Mesodermal cell (in vitro differentiated cells): ENCODE data around the gene SNX17.
A peak's percentile ranks its signal among the peaks of the same experiment; 100 is the strongest.
"Not testable (repeated sequence)": the region's sequence is repeated elsewhere in the genome, so short reads cannot be mapped to it uniquely, and the experiment has no call there.

Source experiments
- H3K27ac ChIP-seq: 2 replicates; pipeline ENCODE4 v1.7.0; 2013; ENCODE audit warnings: mild to moderate bottlenecking, low read depth, low read length, moderate library complexity; ENCODE audit not compliant: severe bottlenecking
- H3K36me3 ChIP-seq: 2 replicates; pipeline ENCODE4 v1.7.1; 2013; ENCODE audit warnings: mild to moderate bottlenecking, low read length, moderate library complexity; ENCODE audit not compliant: control insufficient read depth, insufficient read depth
- H3K4me1 ChIP-seq: one replicate; pipeline ENCODE4 v1.7.1; 2013; ENCODE audit warnings: mild to moderate bottlenecking, low read length; ENCODE audit not compliant: insufficient read depth, control insufficient read depth, poor library complexity, severe bottlenecking
- H3K4me3 ChIP-seq: 2 replicates; pipeline ENCODE4 v1.7.0; 2013; ENCODE audit warnings: low read length, control low read depth, mild to moderate bottlenecking; ENCODE audit not compliant: insufficient read depth, poor library complexity, severe bottlenecking; ENCODE audit errors: extremely low read depth
- H3K9me3 ChIP-seq: 2 replicates; pipeline ENCODE4 v1.7.1; 2013; ENCODE audit warnings: mild to moderate bottlenecking, low read length, moderate library complexity; ENCODE audit not compliant: control insufficient read depth
- WGBS, 2 experiments: methylation state at CpG; one replicate each; pipeline ENCODE4 v1.1.5; 2013; ENCODE audit warnings: missing lambda C conversion rate in 2 of 2; ENCODE audit not compliant: insufficient coverage in 2 of 2; 5-methylcytosine and 5-hydroxymethylcytosine counted together

The SNX17 gene

DNA sequence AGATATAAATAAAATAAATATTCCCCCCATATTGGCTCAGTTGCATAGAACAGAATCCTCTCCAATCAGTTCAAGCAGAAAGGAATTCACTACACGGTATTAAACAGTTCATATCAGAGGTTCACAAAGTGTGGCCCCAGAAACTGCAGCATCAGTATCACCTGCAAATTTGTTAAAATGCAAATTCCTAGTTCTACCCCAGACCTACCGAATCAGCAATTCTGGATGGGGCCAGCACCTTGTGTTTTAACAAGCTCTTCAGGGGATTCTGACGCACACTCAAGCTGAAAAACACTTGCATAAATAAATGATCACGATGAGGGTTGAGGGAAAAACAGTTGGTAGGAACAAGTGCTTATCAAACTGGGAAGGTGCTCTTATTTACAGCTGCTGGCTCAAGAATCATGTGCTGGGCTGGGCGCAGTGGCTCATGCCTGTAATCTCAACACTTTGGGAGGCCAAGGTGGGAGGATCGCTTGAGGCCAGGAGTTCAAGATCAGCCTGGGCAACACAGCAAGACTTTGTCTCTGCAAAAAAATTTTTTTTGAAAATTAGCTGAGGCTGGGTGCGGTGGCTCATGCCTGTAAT is 20.2 kb upstream of the SNX17 start:
- H3K27ac ChIP-seq = no peak overlapping the region
- no peak overlapping the region for H3K4me3 ChIP-seq
- no peaks in the 10 kb centered on the region for H3K9me3 ChIP-seq
- 89 to 95% methylated on average over 6 to 7 of the region's 7 CpGs for WGBS, 2 experiments
- peaks cover 47% of the 10 kb centered on the region for H3K36me3 ChIP-seq
- peaks cover 13% of the 10 kb centered on the region for H3K4me1 ChIP-seq

DNA sequence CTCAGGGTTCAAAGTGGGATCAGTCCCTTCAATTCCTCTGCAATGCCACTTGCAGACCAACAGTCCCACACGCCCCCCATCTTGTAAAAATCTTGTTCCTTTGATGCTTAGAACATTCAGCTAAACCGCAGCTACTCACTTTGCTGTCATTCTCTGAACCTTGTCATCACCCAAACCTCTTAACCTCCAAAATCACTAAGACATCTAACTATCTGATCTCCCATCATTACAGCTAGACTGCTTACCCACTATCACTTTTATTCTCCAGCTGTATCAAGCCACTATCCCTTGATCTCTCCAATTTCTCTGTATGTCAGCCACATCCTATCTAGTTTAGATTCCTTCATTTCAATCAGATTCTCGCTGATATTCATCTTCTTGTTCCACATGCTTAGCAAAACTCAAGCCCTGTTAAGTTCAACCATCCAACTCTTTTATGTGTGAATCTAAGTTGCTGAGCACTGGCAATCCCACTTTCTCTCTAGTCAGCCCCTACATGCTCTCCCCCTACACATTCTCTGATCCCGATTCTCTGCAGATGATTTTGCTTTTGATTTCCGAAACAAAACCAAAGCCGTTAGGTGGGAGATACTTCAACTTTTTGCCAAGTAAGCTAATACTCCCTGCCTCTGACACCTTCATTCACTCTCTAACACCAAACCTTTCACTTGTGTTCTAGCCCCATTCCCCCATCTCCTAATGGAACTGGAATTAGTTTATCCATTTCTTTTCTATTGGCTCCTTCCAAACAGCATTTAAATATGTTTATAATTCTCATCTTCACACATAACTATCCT is 18.4 kb upstream of the SNX17 start:
- no peak overlapping the region for H3K4me3 ChIP-seq
- no peak overlapping the region for H3K27ac ChIP-seq
- peaks cover 13% of the 10 kb centered on the region for H3K4me1 ChIP-seq
- WGBS, 2 experiments = 95% methylated on average over 4 to 6 of the region's 6 CpGs
- no peaks in the 10 kb centered on the region for H3K9me3 ChIP-seq
- H3K36me3 ChIP-seq = peaks cover 41% of the 10 kb centered on the region

GRCh38 chr2:27353386-27353761 is 17.0 kb upstream of the SNX17 start:
- WGBS, 2 experiments = 91 to 98% methylated on average over 4 of the region's 5 CpGs
- Histone ChIP-seq H3K4me1 (peaks cover 13% of the 10 kb centered on the region), H3K36me3 (peaks cover 31% of the 10 kb centered on the region)
- H3K9me3 ChIP-seq, H3K27ac ChIP-seq, H3K4me3 ChIP-seq: not testable (repeated sequence)

DNA sequence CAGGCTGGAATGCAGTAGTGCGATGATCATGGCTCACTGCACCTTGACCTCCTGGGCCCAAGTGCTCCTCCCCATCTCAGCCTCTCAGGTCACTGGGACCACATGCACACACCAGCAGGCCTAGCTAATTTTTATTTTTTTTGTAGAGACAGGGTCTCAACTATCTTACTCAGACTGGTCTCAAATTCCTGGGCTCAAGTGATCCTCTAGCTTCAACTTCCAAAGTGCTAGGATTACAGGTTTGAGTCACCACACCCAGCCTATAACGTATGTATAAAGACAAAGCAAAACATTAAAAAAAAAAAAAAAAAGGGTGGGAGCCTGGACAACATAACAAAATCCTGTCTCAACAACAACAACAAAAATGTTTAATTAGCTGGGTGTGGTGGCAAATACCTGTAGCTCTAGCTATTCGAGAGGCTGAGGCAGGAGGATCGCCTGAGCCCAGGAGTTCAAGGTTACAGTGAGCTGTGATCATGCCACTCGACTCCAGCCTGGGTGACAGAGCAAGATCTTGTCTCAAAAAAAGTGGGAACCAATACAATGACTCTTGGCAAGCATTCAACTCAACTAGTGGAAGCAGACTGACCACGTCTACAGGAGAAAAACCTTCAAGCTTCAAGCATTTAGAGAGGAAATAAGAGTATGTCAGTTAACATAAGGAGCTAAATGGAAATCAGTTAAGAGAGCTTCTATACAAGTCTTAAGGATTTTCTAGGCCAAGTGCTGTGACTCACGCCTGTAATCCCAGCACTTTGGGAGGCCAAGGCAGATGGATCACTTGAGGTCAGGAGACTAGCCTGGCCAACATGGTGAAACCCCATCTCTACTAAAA is 16.4 kb upstream of the SNX17 start:
- Histone ChIP-seq H3K27ac (no peak overlapping the region), H3K9me3 (peaks cover 11% of the 10 kb centered on the region), H3K4me1 (peaks cover 13% of the 10 kb centered on the region), H3K4me3 (no peak overlapping the region), H3K36me3 (peaks cover 32% of the 10 kb centered on the region)
- 88 to 89% methylated on average over 5 to 6 of the region's 7 CpGs for WGBS, 2 experiments

DNA sequence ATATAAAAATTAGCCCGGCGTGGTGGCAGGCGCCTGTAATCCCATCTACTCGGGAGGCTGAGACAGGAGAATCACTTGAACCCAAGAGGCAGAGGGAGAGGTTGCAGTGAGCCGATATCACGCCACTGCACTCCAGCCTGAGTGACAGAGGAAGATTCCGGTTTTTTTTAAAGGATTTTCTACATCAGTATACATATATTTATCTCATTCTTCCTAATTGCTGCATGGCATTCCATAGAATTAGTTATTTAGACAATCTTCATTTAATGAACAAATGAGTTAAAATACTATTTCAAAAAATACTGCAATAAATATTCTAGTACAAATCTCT is 15.9 kb upstream of the SNX17 start:
- WGBS, 2 experiments = 88 to 93% methylated on average over 5 of the region's 7 CpGs
- peaks cover 13% of the 10 kb centered on the region for H3K4me1 ChIP-seq
- peaks cover 11% of the 10 kb centered on the region for H3K9me3 ChIP-seq
- no peak overlapping the region for H3K27ac ChIP-seq
- peaks cover 30% of the 10 kb centered on the region for H3K36me3 ChIP-seq
- H3K4me3 ChIP-seq = no peak overlapping the region

DNA sequence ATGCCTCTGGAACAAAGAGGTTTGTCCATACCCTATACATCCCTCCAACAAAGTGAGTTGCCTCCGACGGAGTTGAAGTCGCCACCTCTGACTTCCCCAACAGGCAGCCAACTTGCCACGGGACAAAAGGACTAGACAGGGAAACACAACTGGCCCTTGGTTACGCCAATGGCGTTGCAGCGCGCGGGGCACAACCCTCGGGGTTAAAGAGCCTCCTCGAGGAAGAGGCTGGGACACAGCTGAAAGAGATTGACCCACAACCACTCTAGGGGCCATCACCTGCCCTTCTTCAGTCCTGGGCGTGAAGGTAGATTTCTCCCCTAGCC is 14.4 kb upstream of the SNX17 start:
- Histone ChIP-seq H3K36me3 (peaks cover 29% of the 10 kb centered on the region), H3K4me1 (peaks cover 13% of the 10 kb centered on the region), H3K9me3 (peaks cover 11% of the 10 kb centered on the region), H3K27ac (peak overlapping the region; percentile 96), H3K4me3 (peak overlapping the region; percentile 94)
- 0 to 2% methylated on average over 11 to 12 of the region's 12 CpGs for WGBS, 2 experiments

DNA sequence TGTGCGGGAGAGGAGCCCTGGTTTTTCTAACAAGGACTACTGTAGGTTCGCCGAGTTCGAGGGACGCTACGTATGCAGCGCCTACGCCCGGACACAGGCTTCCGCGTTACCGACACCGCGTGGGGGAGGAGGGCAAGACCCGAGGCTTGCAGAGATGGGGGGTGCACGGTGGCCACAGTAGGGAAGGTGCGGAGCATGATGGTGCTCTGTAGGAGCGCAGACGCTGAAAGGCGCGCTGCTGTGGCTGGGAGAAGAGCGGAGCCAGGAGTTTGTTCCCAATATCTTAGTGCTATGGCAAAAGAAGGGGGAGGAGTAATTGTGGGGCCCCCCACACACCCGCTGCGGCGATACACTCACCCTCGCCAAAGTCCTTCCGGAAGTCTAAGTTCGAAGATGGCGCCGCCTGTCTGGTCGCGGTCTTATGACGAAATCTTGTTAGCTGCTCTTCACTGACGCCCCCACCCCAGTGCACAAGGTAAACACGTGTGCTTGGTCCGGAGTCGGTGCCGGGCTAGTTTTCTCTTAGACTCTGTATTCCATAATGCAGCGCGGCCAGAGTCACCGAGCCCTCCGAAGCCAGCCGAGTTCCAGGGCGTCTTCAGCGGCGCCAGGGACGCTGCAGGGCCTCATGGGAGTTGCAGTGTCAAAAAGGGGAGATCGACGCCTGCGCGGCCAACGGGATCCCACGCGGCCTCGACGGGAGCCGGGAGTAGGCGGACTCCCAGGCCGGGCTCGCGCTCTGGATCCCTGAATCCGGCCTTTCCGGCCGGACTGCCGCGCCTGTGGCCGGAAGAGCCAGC is 13.8 kb upstream of the SNX17 start, which contains the start of gene GTF3C2:
GTF3C2 (minus strand) TSS at position 383 of the 800 bp plus-strand sequence. CDS start 13,210 bp downstream, outside the sequence.
- Histone ChIP-seq H3K27ac (peak within 1 kb of the TSS; percentile 96), H3K36me3 (peaks cover 23% of the 10 kb centered on the region), H3K4me1 (peaks cover 13% of the 10 kb centered on the region), H3K9me3 (peaks cover 11% of the 10 kb centered on the region), H3K4me3 (peak within 1 kb of the TSS; percentile 94)
- 0 to 1% methylated on average over 52 to 62 of the region's 67 CpGs for WGBS, 2 experiments

DNA sequence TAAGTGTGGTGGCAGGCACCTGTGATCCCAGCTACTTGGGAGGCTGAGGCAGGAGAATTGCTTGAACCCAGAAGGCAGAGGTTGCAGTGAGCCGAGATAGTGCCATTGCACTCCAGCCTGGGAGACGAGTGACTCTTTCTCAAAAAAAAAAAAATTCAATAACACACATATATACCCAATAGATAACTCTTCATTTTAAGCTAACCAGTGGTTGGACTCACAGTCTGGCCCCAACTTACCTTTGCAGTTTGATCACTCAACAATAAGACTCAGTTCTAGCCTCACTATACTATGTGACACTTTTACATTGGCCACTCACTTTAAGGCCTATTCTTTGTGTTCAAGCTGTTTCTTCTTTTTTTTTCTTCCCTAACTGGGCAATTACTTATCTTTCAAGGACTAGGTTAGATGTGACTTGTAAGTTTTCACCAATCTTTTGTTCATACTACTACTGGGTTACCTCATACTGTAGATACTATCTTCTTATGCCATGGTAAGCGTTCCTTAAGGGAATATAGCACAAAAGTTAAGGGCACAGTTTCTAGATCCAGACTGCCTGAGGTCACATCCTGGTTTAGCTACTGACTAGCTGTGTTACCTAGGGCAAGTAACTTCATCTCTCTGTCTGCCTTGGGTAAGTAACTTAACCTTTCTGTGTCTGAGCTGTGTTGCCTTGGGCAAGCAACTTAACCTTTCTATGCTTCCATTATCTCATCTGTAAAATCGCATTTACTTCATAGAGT is 7.6 kb upstream of the SNX17 start:
- Histone ChIP-seq H3K27ac (no peak overlapping the region), H3K36me3 (peaks cover 70% of the 10 kb centered on the region), H3K9me3 (peaks cover 8% of the 10 kb centered on the region), H3K4me3 (no peak overlapping the region), H3K4me1 (no peaks in the 10 kb centered on the region)
- 92 to 100% methylated on average over 1 to 3 of the region's 4 CpGs for WGBS, 2 experiments

GRCh38 chr2:27363933-27364332 is 6.5 kb upstream of the SNX17 start:
- Histone ChIP-seq H3K4me3 (no peak overlapping the region), H3K9me3 (no peaks in the 10 kb centered on the region), H3K27ac (no peak overlapping the region), H3K4me1 (no peaks in the 10 kb centered on the region), H3K36me3 (peaks cover 75% of the 10 kb centered on the region)
- WGBS, 2 experiments = 88 to 100% methylated on average over 1 to 2 of the region's 2 CpGs
